Mesendoderm (in vitro differentiated cells): ENCODE results near the gene WDR20.
A peak's percentile ranks its signal among the peaks of the same experiment; 100 is the strongest.

Experiments
- DNase-seq: peaks from one replicate; pipeline ENCODE4 v3.0.0; 2013
- H2AK5ac ChIP-seq: 2 replicates; pipeline ENCODE4 v1.6.1; 2013; ENCODE audit warnings: low read length, inconsistent platforms
- H2BK120ac ChIP-seq: 2 replicates; pipeline ENCODE4 v1.6.1; 2013; ENCODE audit warnings: low read depth, mild to moderate bottlenecking, low read length, moderate library complexity, mixed read lengths
- H2BK15ac ChIP-seq: replicated peaks from 2 replicates; pipeline ENCODE4 v1.6.1; 2013; ENCODE audit warnings: low read depth, mild to moderate bottlenecking, moderate library complexity
- H2BK5ac ChIP-seq: 2 replicates; pipeline ENCODE4 v1.6.1; 2013; ENCODE audit warnings: low read length, inconsistent platforms
- H3K18ac ChIP-seq: 2 replicates; pipeline ENCODE4 v1.6.1; 2013; ENCODE audit warnings: mild to moderate bottlenecking, low read length, mixed read lengths
- H3K23ac ChIP-seq: one replicate; pipeline ENCODE4 v1.6.1; 2013; ENCODE audit warnings: low read length
- H3K27ac ChIP-seq: 2 replicates; pipeline ENCODE4 v1.5.1; 2013; ENCODE audit warnings: low read depth, mild to moderate bottlenecking, inconsistent platforms, low read length, moderate library complexity
- H3K27me3 ChIP-seq: 2 replicates; pipeline ENCODE4 v1.6.1; 2013; ENCODE audit warnings: low read length, control low read depth, mild to moderate bottlenecking, inconsistent platforms; ENCODE audit not compliant: insufficient read depth, poor library complexity
- H3K36me3 ChIP-seq: 2 replicates; pipeline ENCODE4 v1.6.1; 2013; ENCODE audit warnings: low read length, inconsistent platforms; ENCODE audit not compliant: control insufficient read depth, insufficient read depth
- H3K4ac ChIP-seq: one replicate; pipeline ENCODE4 v1.6.1; 2013; ENCODE audit warnings: low read depth, mild to moderate bottlenecking, low read length, moderate library complexity
- H3K4me1 ChIP-seq: 2 replicates; pipeline ENCODE4 v1.6.1; 2013; ENCODE audit warnings: low read depth, low read length, inconsistent platforms; ENCODE audit not compliant: control insufficient read depth
- H3K4me2 ChIP-seq: 2 replicates; pipeline ENCODE4 v1.6.1; 2013; ENCODE audit warnings: low read length
- H3K4me3 ChIP-seq: 2 replicates; pipeline ENCODE4 v1.5.1; 2013; ENCODE audit warnings: mild to moderate bottlenecking, low read length
- H3K56ac ChIP-seq: one replicate; pipeline ENCODE4 v1.6.1; 2013; ENCODE audit warnings: low read length
- H3K79me1 ChIP-seq: 2 replicates; pipeline ENCODE4 v1.6.1; 2013; ENCODE audit warnings: low read length, inconsistent platforms
- H3K79me2 ChIP-seq: 2 replicates; pipeline ENCODE4 v1.6.1; 2013; ENCODE audit warnings: mild to moderate bottlenecking, low read length; ENCODE audit not compliant: control insufficient read depth, insufficient read depth
- H3K9ac ChIP-seq: 2 replicates; pipeline ENCODE4 v1.6.1; 2013; ENCODE audit warnings: low read length, inconsistent platforms
- H4K5ac ChIP-seq: one replicate; pipeline ENCODE4 v1.6.1; 2013; ENCODE audit warnings: low read length
- H4K8ac ChIP-seq: one replicate; pipeline ENCODE4 v1.6.1; 2013; ENCODE audit warnings: low read depth, mild to moderate bottlenecking, control low read depth, low read length, moderate library complexity
- WGBS: extraction: QIAGEN DNeasy Blood & Tissue Kit; methylation state at CpG from one replicate; pipeline ENCODE4 v1.1.7; 2013; ENCODE audit warnings: low lambda C conversion rate, missing lambda C conversion rate; ENCODE audit not compliant: insufficient coverage; ENCODE audit errors: extremely low coverage; 5-methylcytosine and 5-hydroxymethylcytosine counted together

WDR20 gene

DNA sequence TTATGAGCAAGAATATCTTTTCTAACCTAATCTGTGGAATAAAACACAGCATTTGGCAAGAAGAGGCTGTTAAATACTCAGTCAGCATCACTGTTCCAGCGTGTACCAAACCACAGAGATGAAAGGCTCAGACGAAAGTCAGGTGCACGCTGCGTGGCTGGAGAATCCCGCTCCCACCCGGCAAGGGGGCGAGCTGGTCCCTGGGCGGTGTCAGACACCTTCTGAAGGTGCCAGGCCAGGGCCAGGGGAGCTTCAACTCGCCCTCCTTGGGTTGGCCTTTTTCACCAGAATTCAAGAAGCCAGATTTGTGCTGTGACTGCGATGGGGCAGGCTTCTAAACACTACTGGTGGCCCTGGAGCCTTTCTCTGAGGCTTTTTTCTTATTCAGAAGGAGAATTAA, 73.1 kb downstream of the WDR20 start:
- Histone ChIP-seq H3K4me3 (no peak overlapping the region), H3K4ac (no peak overlapping the region), H3K9ac (no peak overlapping the region), H2BK15ac (no peak overlapping the region), H3K23ac (no peak overlapping the region), H3K27me3 (no peaks in the 10 kb centered on the region), H3K18ac (no peak overlapping the region), H3K27ac (no peak overlapping the region), H4K8ac (no peak overlapping the region), H3K79me2 (no peaks in the 10 kb centered on the region), H3K79me1 (peaks cover 18% of the 10 kb centered on the region), H3K4me2 (no peak overlapping the region), H2AK5ac (no peak overlapping the region), H2BK5ac (no peak overlapping the region), H2BK120ac (no peak overlapping the region), H4K5ac (no peak overlapping the region), H3K36me3 (no peaks in the 10 kb centered on the region), H3K56ac (no peak overlapping the region), H3K4me1 (peaks cover 2% of the 10 kb centered on the region)
- DNase-seq: no peak
- no CpG with 5 or more reads among the region's 10 CpGs for WGBS

DNA sequence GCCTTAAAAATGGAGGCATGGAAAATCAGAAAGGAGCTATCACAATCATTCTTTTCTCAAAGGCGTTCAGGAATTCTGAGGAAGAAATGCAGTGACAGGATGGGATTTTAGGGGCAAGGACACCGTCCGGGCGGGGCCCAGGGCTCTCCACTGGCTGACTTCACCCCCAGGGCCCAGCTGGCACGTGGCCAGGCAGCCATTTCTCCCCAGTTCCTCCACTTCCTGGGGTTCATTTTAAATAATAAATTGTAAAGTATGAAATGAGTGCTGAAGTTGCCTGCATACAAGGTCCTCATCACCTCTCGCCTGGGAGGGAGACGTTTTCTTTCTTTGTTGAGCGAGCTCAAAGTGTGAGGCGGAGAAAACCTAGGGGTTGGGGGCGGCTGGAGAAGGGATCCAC, 73.8 kb downstream of the WDR20 start:
- H4K8ac ChIP-seq: no peak overlapping the region
- no peak for DNase-seq
- WGBS: no CpG with 5 or more reads among the region's 10 CpGs

DNA sequence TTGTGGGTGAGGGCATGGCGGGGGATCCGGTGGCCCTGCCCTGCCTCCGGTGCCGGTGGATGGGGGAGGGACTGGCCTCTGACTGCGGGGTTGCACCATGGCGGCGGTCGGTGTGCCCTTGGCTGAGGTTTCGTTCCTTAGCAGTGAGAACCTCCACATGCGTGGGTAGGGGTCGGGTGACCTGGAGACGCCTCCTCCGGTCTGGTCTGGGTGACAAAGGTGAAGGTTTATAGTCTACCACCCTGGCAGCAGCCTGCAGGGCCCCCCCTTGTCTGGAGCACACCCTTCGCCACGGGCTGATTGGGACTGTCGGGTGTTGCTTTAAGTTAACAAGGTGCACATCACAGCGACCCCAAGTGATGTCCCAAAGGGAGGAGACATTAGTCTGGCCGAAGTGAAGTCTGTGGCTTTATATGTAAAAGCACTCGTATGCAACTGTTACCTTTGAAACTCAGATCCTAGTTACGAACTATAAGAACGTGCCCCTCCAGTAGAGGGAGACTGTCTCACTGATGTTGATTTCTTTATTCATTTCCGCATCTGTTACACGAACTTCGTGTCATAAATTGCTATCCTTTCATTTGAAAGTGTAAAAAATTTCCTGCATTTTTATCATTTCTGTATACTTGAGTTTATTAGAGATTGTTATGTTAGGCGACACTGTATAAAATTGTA, 74.4 kb downstream of the WDR20 start:
- Histone ChIP-seq H3K79me2 (no peaks in the 10 kb centered on the region), H3K23ac (no peak overlapping the region), H4K5ac (no peak overlapping the region), H3K4me1 (peaks cover 2% of the 10 kb centered on the region), H3K79me1 (peaks cover 18% of the 10 kb centered on the region), H2BK120ac (no peak overlapping the region), H2BK15ac (no peak overlapping the region), H2AK5ac (no peak overlapping the region), H3K18ac (no peak overlapping the region), H3K9ac (no peak overlapping the region), H3K27ac (no peak overlapping the region), H3K27me3 (no peaks in the 10 kb centered on the region), H3K56ac (no peak overlapping the region), H4K8ac (no peak overlapping the region), H3K36me3 (no peaks in the 10 kb centered on the region), H3K4me2 (no peak overlapping the region), H3K4me3 (no peak overlapping the region), H3K4ac (no peak overlapping the region), H2BK5ac (no peak overlapping the region)
- 100% methylated on average over 1 of the region's 25 CpGs for WGBS
- no peak for DNase-seq

More for the DNA sequence above, 73.8 kb downstream of the WDR20 start:
- no peak overlapping the region for H3K4me3 ChIP-seq
- H2BK5ac ChIP-seq: no peak overlapping the region
- H2BK15ac ChIP-seq: no peak overlapping the region
- H3K79me1 ChIP-seq: peaks cover 18% of the 10 kb centered on the region
- H3K27me3 ChIP-seq: no peaks in the 10 kb centered on the region
- no peaks in the 10 kb centered on the region for H3K79me2 ChIP-seq
- H3K18ac ChIP-seq: no peak overlapping the region
- H3K4me1 ChIP-seq: peaks cover 2% of the 10 kb centered on the region
- no peak overlapping the region for H3K9ac ChIP-seq
- no peak overlapping the region for H4K5ac ChIP-seq
- H3K36me3 ChIP-seq: no peaks in the 10 kb centered on the region
- H3K4ac ChIP-seq: no peak overlapping the region
- no peak overlapping the region for H3K4me2 ChIP-seq
- H3K27ac ChIP-seq: no peak overlapping the region
- no peak overlapping the region for H3K56ac ChIP-seq
- no peak overlapping the region for H2BK120ac ChIP-seq
- H2AK5ac ChIP-seq: no peak overlapping the region
- H3K23ac ChIP-seq: no peak overlapping the region

DNA sequence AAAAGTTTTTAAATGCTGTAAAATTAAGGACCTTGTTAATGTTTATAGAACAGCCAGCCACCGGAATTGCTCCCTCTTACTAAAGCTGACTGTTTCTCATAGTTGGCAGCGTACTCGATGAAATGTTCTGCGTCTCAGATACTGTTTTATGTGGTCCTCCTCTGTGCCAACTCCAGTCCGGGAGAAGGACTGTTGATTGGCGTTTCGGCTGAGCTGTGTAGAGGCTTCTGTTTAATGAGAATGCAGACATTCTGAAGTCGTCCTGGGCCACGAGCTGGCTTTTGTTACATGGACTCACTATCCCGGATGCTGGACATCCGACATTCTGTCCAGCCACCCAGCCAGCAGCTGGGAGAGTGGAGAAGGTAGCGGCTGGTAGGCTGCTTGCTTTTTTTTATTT, 75.4 kb downstream of the WDR20 start:
- Histone ChIP-seq H3K4me3 (no peak overlapping the region), H2BK120ac (no peak overlapping the region), H2AK5ac (no peak overlapping the region), H3K79me1 (peaks cover 24% of the 10 kb centered on the region), H3K4me1 (peaks cover 2% of the 10 kb centered on the region), H3K56ac (no peak overlapping the region), H2BK15ac (no peak overlapping the region), H4K8ac (no peak overlapping the region), H4K5ac (no peak overlapping the region), H3K23ac (no peak overlapping the region), H3K18ac (no peak overlapping the region), H3K9ac (no peak overlapping the region), H3K36me3 (no peaks in the 10 kb centered on the region), H3K27me3 (no peaks in the 10 kb centered on the region), H2BK5ac (no peak overlapping the region), H3K4me2 (no peak overlapping the region), H3K27ac (no peak overlapping the region), H3K79me2 (peaks cover 1% of the 10 kb centered on the region), H3K4ac (no peak overlapping the region)
- DNase-seq: no peak
- WGBS: no CpG with 5 or more reads among the region's 12 CpGs

DNA sequence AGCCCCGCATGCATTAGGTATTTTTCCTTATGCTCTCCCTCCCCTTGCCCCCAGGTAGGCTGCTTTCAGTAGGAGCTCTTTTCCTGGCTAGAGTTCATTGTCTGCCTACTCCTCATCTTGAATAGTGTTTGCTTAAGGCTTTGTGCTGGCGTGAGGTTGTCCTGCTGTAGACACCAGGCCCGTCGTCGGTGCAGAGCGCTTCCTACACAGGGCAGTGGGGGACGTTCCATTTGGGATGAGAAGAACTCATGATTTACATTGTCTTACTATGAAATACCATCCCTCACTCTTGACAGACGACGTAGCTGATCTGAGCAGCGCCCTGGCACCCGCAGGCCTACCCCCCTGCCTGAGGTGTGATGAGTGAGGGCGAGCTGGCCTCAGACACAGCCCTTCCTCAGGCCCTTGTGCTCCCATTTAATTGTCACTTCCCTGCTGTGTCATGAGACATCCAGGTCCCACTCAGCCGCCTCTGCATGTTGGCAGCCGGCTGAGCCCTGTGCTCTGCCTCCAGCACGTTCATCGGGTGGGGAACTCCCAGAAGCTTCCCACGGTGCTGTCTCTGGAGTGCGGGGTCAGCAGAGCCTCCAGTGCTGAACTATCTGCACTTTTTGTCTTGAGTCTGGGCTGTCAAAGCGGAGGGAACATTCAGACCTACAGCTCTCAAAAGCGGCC, 76.0 kb downstream of the WDR20 start:
- no peak overlapping the region for H3K23ac ChIP-seq
- peak overlapping the region; percentile 29 for H3K56ac ChIP-seq
- no peaks in the 10 kb centered on the region for H3K27me3 ChIP-seq
- peaks cover 2% of the 10 kb centered on the region for H3K79me2 ChIP-seq
- H2BK120ac ChIP-seq: no peak overlapping the region
- H2BK15ac ChIP-seq: no peak overlapping the region
- no peaks in the 10 kb centered on the region for H3K36me3 ChIP-seq
- WGBS: no CpG with 5 or more reads among the region's 20 CpGs
- H3K4me3 ChIP-seq: no peak overlapping the region
- H3K4me2 ChIP-seq: no peak overlapping the region
- H3K9ac ChIP-seq: no peak overlapping the region
- no peak overlapping the region for H3K4ac ChIP-seq
- no peak overlapping the region for H4K8ac ChIP-seq
- no peak overlapping the region for H3K27ac ChIP-seq
- H3K18ac ChIP-seq: no peak overlapping the region
- peaks cover 2% of the 10 kb centered on the region for H3K4me1 ChIP-seq
- peak; percentile 27 for DNase-seq
- H3K79me1 ChIP-seq: peaks cover 24% of the 10 kb centered on the region
- no peak overlapping the region for H2BK5ac ChIP-seq
- H2AK5ac ChIP-seq: no peak overlapping the region
- no peak overlapping the region for H4K5ac ChIP-seq
